HTR-8/SVneo (cell line): ENCODE results near the gene CHN1.
A peak's percentile ranks its signal among the peaks of the same experiment; 100 is the strongest.

Experiments used
- DNase-seq: peaks from one replicate; pipeline ENCODE4 v3.0.0; 2011; ENCODE audit warnings: low spot score, mixed read lengths; ENCODE audit not compliant: insufficient read length
- FAIRE-seq: peaks from 2 replicates; lab custom pipeline; 2011; peaks lifted over from hg19 to GRCh38; lab: Jason Lieb, UNC

CHN1 gene

DNA sequence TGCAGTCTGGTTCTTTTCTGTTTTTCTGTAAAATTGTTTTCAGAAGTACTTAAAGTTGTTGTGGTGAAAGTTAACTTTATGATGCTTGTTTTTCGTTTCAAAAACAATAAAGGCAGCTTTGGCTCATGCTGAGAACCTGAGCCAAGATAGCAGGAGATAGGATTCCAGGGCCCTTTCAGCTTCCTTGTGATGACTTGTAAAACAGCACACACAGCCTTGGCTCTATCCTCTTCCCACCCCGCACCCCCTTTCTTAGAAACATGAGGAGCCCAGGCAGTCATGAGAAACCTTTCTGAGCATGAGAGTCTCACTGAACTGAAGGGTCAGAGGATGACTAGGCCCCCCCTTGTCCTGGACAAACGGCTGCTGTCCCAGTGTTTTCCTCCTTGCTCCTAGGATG is 228.5 kb downstream of the CHN1 start:
- no peak for DNase-seq
- no peak for FAIRE-seq

GRCh38 chr2:174776223-174776622 is 229.0 kb downstream of the CHN1 start:
- DNase-seq, result no peak

DNA sequence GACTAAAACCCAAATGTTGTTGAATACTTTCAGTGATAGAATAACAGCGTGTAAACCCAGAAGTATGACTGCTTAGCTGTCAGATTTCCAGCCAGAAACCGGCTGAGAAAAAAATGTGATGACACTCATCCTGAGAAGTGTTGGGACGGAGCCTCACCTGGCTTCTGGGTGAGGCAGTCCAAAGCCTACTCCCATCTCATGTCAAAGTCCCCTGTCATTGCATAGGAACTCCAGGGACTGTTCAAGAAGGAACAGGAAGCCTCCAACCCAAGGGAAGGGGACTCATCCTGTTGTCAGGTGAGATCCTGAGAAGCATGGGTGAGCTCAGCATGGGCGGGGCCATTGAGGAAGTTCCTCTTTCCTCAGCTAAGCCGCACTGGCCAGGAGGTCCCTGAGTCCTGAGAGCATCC is 229.6 kb downstream of the CHN1 start:
- DNase-seq (no peak), FAIRE-seq (no peak)

More at GRCh38 chr2:174776223-174776622, 229.0 kb downstream of the CHN1 start:
- FAIRE-seq, result no peak

DNA sequence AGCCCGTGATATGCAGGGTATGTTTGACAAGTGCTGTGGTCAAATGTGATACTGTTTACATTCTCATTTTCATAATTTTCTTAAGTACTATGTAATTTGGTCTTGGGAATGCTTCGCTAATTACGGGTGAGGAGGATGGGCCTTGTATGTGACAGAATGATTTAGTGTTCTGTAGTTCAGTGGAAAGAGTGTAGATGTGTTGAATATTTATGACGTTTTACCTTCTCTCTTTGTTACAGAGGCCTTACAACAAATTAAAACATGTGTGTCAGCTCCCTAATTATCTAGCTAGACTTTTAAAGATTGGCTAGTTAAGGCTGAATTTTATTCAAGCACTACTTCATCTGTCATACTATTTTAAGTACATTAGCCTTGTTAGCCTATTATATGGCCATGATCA is 230.3 kb downstream of the CHN1 start:
- DNase-seq (no peak), FAIRE-seq (no peak)

- DNase-seq (no peak), FAIRE-seq (no peak)
Observed at GRCh38 chr2:174773215-174773614, 232.0 kb downstream of the CHN1 start.

DNA sequence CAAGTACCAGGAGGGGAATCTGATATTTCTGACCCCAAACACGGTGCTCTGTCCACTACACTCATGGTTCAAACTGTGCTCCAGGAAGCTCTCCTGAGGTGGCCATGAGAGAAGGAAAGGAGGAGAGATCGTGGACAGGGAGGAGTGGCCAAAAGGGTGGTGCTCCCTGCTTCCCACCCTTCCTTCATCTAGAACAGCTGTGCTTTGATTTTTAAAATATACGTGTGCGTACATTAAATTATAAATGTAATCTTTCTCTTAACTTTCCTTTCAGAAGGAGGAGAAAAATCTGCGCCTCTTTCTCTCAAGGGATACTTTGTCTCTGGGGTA is 232.7 kb downstream of the CHN1 start:
- no peak for DNase-seq
- no peak for FAIRE-seq

GRCh38 chr2:174771631-174772471 is 233.3 kb downstream of the CHN1 start:
- FAIRE-seq (peak; percentile 54), DNase-seq (peak; percentile 84)

DNA sequence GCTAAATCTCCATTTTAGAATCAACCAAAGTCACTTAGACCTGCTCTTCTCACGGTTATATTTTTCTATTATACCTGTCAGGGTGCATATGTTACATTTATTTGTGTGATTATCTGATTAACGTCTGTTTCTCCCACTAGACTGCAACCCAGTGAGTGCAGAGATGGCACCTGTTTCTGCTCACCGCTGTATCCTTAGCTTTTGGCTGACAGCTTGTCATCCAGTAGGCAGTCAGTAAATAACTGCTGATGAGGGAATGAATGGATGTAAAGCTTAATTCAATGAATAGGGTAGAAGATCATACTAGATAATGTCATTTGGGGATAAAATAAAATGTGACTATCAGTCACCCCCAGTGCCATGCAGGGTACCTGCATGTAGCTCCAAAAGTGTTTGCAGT is 234.0 kb downstream of the CHN1 start:
- DNase-seq, result no peak
- no peak for FAIRE-seq

DNA sequence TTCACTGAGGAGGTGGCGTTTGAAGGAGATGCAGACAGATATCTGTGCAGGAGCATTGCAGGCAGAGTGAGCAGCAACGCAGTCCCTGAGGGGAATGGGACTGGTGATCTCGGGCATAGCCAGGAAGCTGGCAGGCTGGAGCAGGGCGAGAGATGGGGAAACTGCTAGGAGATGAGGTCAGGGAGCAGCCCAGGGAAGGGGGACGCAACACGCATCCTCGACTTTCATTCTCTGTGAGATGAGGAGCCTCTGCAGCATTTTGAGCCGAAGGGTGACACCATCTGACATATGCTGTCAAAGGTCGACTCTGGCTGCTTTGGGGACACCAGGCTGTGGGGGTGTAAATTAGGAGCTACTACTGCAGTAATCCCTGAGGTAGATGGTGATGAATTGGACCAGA is 236.6 kb downstream of the CHN1 start:
- DNase-seq (no peak), FAIRE-seq (no peak)

DNA sequence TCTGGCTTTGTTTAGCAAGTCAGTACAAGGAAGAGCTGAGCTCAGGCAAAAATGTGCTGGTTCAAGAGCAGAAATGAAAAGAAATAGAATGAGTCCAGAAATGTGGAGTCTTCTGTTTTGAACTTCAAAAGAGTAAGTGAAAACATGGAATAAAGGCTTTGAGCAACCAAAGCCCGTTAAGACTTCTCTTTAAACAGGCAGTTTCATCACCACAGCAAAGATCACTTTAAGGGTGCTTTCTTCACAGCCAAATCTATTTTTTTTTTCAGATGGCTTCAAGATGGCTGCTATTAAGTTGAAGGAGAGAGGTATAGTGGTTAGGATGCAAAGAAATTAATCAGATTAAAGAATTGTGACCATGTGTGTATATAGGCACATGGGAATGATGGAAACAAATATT is 238.9 kb downstream of the CHN1 start:
- FAIRE-seq (no peak), DNase-seq (no peak)

DNA sequence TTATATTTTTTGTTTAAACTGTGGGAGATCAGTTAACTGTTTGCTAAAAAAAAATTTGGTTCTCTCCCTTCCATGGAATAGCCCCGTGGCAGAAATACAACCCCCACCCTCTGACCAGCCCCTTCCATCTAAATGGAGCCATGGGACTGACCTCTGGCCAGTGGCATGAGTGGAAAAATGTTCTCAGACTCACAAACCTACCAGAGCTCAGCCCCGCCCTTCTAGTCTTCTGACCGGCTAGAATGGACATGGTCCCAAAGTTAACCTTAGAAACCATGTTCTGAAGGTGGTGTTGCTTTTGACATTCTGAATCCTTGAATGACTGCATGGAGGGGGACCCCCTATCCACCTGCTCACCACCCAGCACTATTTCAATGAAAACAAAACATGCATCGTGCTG is 239.6 kb downstream of the CHN1 start:
- FAIRE-seq (no peak), DNase-seq (no peak)

DNA sequence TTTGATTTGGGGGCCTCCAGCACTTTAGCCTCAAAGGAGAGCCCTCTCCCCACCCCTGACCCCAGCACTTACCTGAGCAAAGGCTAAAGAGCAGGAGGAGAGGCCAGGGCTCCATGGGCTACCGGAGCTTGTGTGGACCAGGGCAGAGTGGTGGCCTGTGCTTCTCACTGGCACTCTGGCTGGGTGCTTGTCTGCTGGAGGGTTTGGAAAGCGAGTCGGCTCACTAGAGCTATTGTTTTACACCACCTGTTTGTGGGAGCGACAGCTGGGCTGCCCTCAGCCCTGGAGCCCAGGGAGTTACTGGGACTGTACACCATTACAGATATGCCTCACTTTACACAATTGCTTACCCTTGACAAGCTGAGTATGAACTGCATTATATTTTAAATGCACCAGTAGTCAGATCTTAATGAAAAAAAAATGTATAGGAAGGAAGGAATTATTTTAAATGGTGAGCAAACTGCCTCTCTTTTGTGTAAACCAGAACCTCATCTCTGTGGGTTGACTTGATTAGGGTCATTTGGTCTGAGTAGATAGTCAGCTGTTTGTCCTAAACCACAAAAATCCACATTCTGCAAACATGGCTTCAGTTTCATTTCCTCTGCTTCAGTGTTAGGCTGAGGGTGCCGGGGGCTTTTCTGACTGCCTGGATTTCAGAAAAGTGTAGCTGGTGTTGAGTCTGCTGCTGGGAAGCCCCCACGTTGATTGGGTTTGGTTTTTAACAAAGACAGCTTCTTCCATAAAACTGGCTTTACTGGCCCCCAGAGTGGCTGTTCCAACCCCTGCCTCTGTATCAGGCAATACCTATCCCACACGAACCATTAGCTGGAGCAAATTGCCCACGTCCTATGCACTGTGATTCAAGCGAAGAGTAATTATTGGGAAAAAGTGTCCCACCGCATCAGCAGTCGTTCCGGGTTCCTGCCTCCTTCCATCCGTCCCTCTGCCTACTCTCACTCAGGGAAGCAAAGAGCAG is 240.6 kb downstream of the CHN1 start, which contains the start of gene CHRNA1:
CHRNA1 (minus strand) TSS at position 193 of the 976 bp plus-strand sequence; CDS start at position 115, 78 bp downstream.
- DNase-seq (no peak), FAIRE-seq (no peak)

GRCh38 chr2:174763780-174764179 is 241.4 kb downstream of the CHN1 start:
- no peak for FAIRE-seq
- DNase-seq, result no peak

DNA sequence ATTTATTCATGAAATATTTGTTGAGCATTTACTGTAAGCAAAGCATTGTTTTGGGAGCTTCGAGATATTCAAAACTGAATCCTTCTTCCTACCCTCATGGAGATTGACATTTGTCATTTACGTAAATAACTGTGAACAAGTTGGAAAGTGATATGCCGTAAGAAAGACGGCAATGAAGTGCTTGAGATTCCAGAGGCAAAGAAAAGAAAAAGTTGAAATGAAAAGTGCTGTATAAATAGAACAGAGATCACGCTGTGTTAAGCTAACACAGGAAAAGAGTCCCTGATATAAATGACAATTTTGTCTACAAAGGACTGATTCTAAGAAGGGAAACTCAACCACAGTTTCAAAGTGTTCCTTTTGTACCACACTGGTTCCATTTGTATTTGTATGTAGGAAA is 242.7 kb downstream of the CHN1 start:
- DNase-seq, result no peak
- no peak for FAIRE-seq

DNA sequence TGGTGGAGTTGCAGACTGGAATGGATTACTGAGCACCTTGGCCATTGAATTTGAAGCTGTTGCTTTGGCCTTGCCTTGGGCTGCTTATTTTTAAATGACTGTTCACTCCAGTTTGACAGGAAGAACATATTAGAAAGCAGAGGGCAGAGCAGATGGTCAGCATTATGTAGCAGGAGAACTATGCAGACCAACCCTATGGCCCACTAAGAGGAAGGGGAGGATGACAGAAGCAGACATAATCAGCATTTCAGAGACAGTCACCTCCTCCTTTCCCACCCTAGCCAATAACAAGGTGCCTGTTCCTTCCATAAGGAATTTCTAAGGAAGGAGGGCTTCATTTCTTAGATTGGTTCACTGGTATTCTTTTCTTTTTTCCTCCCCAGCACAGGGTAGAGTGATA is 243.3 kb downstream of the CHN1 start:
- DNase-seq (no peak), FAIRE-seq (no peak)

DNA sequence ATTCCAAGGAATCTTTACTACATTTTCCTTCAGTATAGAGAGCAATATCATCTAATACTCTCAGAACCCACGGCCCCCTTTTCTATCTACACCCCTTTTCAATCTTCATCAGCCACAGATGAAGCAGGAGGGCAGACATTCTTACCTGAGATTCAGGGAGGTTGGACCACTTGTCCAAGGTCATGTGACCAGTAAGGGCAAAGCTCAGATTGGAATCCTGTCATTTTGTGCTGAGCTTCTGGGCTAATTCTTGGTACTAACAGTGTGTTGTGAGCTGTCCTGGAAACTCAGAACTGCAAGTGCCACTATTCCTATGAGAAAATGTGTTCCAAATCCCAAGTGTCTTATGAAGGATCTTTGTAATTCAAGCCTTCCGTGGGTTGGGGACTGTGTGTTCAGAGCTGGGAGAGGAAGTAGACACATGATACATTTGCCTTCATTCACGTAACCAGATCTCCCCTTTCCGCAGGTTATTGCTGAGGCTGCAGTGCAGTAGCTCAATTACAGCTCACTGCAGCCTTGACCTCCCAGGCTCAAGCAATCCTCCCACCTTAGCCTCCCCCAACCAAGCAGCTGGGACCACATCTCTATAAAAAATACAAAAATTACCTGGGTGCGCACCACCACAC is 244.2 kb downstream of the CHN1 start:
- DNase-seq (no peak), FAIRE-seq (peak; percentile 36)

DNA sequence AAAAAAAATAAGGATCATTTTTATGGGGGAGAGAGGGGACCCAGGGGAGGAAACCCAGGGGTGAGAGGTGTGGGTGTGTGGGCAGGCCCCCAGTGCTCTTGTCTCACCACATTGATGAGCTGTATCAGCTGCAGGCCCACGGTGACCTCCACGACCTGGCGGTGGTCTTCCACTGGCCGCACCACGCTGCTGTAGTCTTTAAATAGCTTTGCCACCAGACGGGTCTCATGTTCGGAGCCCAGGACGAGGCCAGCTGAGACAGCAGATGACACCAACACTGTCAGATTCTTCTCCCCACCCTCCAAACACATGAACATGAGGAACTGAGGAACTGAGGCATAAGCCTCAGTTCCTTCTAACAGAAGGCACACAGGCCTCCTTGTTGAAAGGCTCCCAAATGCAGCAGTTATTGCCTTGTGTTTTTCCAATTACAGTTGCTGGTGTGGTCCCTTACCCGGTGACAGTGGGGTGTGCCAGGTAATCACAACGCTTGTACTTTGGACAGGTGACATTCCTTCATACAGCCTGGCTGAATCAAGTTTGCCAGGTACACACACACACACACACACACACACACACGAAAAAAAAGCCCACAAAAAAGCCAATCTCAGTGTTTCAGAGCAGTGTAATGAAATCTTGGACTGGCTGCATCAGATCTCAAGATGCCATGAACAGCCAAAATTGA is 245.7 kb downstream of the CHN1 start:
- DNase-seq (no peak), FAIRE-seq (no peak)

- DNase-seq, result no peak
- FAIRE-seq, result no peak
Observed at GRCh38 chr2:174756743-174757142, 248.4 kb downstream of the CHN1 start.

DNA sequence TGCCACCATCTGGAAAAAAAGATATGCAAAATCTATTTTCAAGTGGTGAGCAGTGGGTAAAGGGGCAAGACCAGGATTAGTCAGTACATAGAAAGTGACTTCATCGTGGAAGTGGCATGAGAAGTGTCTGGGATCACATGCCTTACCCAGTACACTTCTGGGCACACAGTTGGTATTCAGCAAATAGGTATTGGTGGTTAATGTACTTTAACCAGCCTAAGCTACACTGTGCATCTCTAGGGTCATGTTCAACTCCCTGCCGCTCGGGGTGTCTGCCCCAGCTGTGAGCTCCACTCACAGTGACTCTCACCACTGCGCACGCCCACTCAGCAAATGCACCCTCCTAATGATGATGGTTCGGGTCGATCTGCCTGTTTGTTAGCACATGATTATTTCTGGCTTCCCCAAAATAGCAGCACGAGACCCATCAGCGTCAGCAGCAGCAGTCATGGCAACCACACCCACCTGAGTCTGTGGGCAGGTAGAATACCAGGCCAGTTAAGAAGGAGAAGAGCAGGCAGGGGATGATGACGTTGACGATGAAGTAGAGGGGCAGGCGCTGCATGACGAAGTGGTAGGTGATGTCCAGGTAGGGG is 252.0 kb downstream of the CHN1 start:
- FAIRE-seq (no peak), DNase-seq (no peak)
